Endothelial cell of umbilical vein (primary cell): Measurements from ENCODE around the gene ROCK2. TPM values are rescaled to one million over a fixed set of nuclear protein-coding genes. Genes with fewer than 3 reads are reported as not detected.

ENCODE experiments used
- BruUV-seq: library from RNA; stranded (reverse); fragments of 400-500 nt; replicated peaks from 2 replicates; lab custom pipeline; 2021; lab: Mats Ljungman, UMichigan
- CTCF ChIA-PET: fragments of 300-600, 350-600 bp; sonication (Branson Sonifier 250); formaldehyde crosslinking; loops from one replicate; lab custom pipeline; 2021; ENCODE audit warnings: antibody characterized with exemption, inconsistent platforms; lab: Charles Lee
- POLR2A ChIA-PET: fragments of 300-600, 350-600 bp; sonication (Branson Sonifier 250); formaldehyde crosslinking; loops from one replicate; lab custom pipeline; 2021; ENCODE audit warnings: antibody characterized with exemption, inconsistent platforms; lab: Charles Lee
- DNase-seq: peaks from one replicate; pipeline ENCODE4 v3.0.0-alpha.2; 2011; ENCODE audit warnings: low read depth, low spot score
- FAIRE-seq: peaks from 2 replicates; lab custom pipeline; 2011; peaks lifted over from hg19 to GRCh38; lab: Jason Lieb, UNC
- H2AFZ ChIP-seq: 2 replicates; pipeline ENCODE4 v1.6.0; 2012; ENCODE audit warnings: low read depth, low read length, control low read depth, inconsistent platforms
- H3K27ac ChIP-seq: 2 replicates; pipeline ENCODE4 v1.5.1; 2011; ENCODE audit warnings: low read depth, mild to moderate bottlenecking, control low read depth, low read length, moderate library complexity; ENCODE audit not compliant: insufficient read depth
- H3K27me3 ChIP-seq, 2 experiments: 2 replicates each; pipeline versions ENCODE4 v1.6.0 to v1.6.1; 2011; ENCODE audit warnings: low read length in 2 of 2, mixed read lengths in 1 of 2; ENCODE audit not compliant: control insufficient read depth in 2 of 2, insufficient read depth in 2 of 2
- H3K36me3 ChIP-seq, 2 experiments: 2 replicates in 1 of 2; 3 replicates in 1 of 2; pipeline ENCODE4 v1.5.1; 2011; ENCODE audit warnings: low read length in 2 of 2, mild to moderate bottlenecking in 1 of 2, moderate library complexity in 1 of 2; ENCODE audit not compliant: control insufficient read depth in 2 of 2, insufficient read depth in 2 of 2; ENCODE audit errors: extremely low read depth in 1 of 2
- H3K4me1 ChIP-seq: 3 replicates; pipeline ENCODE4 v1.5.1; 2011; ENCODE audit warnings: mild to moderate bottlenecking, low read length; ENCODE audit not compliant: control insufficient read depth, insufficient read depth; ENCODE audit errors: extremely low read depth
- H3K4me2 ChIP-seq: 2 replicates; pipeline ENCODE4 v1.6.1; 2011; ENCODE audit warnings: low read length, control low read depth, mixed read lengths; ENCODE audit not compliant: insufficient read depth
- H3K4me3 ChIP-seq, 3 experiments: fragments of 200-600 bp in 1 of 3; sonication (generic), shearing (Covaris generic) in 1 of 3; replicated peaks in 1 of 3; 2 replicates each; pipeline ENCODE4 v1.5.1; 2011 to 2016; ENCODE audit warnings: control low read depth in 3 of 3, low read length in 3 of 3, mild to moderate bottlenecking in 2 of 3, inconsistent platforms in 1 of 3, low read depth in 1 of 3, moderate library complexity in 1 of 3; ENCODE audit not compliant: insufficient read depth in 1 of 3
- H3K79me2 ChIP-seq: 2 replicates; pipeline ENCODE4 v1.6.0; 2012; ENCODE audit warnings: low read length, inconsistent platforms; ENCODE audit not compliant: control insufficient read depth, insufficient read depth
- H3K9ac ChIP-seq: replicated peaks from 2 replicates; pipeline ENCODE3; 2011; ENCODE audit warnings: low read length, control low read depth; ENCODE audit not compliant: insufficient read depth; ENCODE audit errors: extremely low read depth
- H3K9me1 ChIP-seq: replicated peaks from 3 replicates; pipeline ENCODE4 v1.6.0; 2011; ENCODE audit warnings: mild to moderate bottlenecking, low read length; ENCODE audit not compliant: control insufficient read depth, insufficient read depth; ENCODE audit errors: extremely low read depth
- H3K9me3 ChIP-seq: replicated peaks from 2 replicates; pipeline ENCODE4 v1.5.1; 2012; ENCODE audit warnings: low read length, inconsistent platforms; ENCODE audit not compliant: control insufficient read depth, insufficient read depth
- H4K20me1 ChIP-seq: replicated peaks from 2 replicates; pipeline ENCODE3; 2011; ENCODE audit warnings: mild to moderate bottlenecking, low read length; ENCODE audit not compliant: control insufficient read depth, insufficient read depth; ENCODE audit errors: extremely low read depth
- CTCF ChIP-seq, 2 donors: IDR thresholded peaks; 1 replicate in 1 of 2; 2 replicates in 1 of 2; pipeline ENCODE4 v1.5.1; 2011; ENCODE audit warnings: low read length in 2 of 2, mild to moderate bottlenecking in 2 of 2, moderate library complexity in 2 of 2, control low read depth in 1 of 2, inconsistent platforms in 1 of 2, low read depth in 1 of 2; ENCODE audit not compliant: insufficient read depth in 1 of 2; ENCODE audit errors: extremely low read depth in 1 of 2
- EZH2 ChIP-seq: IDR thresholded peaks from 2 replicates; pipeline ENCODE4 v1.6.1; 2012; ENCODE audit warnings: borderline replicate concordance, low read depth, mild to moderate bottlenecking, moderate library complexity, low read length, inconsistent platforms; ENCODE audit not compliant: severe bottlenecking
- FOS ChIP-seq: IDR thresholded peaks from 2 replicates; pipeline ENCODE4 v1.6.1; 2011; ENCODE audit warnings: mild to moderate bottlenecking, low read length, moderate library complexity, borderline replicate concordance; ENCODE audit not compliant: insufficient read depth
- GATA2 ChIP-seq: IDR thresholded peaks from 2 replicates; pipeline ENCODE4 v1.7.0; 2011; ENCODE audit warnings: low read depth, mild to moderate bottlenecking, moderate library complexity, mixed read lengths, low read length; ENCODE audit not compliant: insufficient read length, insufficient read depth
- JUN ChIP-seq: IDR thresholded peaks from 2 replicates; pipeline ENCODE4 v1.6.1; 2011; ENCODE audit warnings: borderline replicate concordance, low read depth; ENCODE audit not compliant: insufficient read length, insufficient read depth
- MAX ChIP-seq: IDR thresholded peaks from 2 replicates; pipeline ENCODE4 v1.6.1; 2011; ENCODE audit not compliant: insufficient read depth, insufficient read length
- MYC ChIP-seq: IDR thresholded peaks from one replicate; pipeline ENCODE4 v1.6.1; 2011; ENCODE audit warnings: mild to moderate bottlenecking, low read depth, low read length
- POLR2A ChIP-seq: IDR thresholded peaks from 2 replicates; pipeline ENCODE4 v1.6.1; 2012; ENCODE audit warnings: low read depth, mild to moderate bottlenecking, control low read depth, low read length
- POLR2AphosphoS5 ChIP-seq: IDR thresholded peaks from 2 replicates; pipeline ENCODE4 v1.6.1; 2012; ENCODE audit warnings: low read depth, mild to moderate bottlenecking, control low read depth, low read length, moderate library complexity; ENCODE audit not compliant: insufficient read depth
- dilution Hi-C: fragments of 300-500 bp; cut with MboI; formaldehyde crosslinking; loops from one replicate; pipeline ENCODE4 v1.15.0; 2019; ENCODE audit warnings: low sequenced_read_pairs; ENCODE audit not compliant: extremely low pct_ligation_motif_present
- intact Hi-C: fragments of 100-400 bp; cut with micrococcal nuclease; formaldehyde crosslinking; loops from one replicate; pipeline ENCODE4 v1.10.0; 2022
- polyA plus RNA-seq, 4 experiments: library from polyadenylated mRNA; depleted of rRNA in 3 of 4; stranded (reverse) in 3 of 4; unstranded in 1 of 4; fragments of >200 nt; gene quantifications; 2 replicates each; pipeline versions ENCODE4 v1.2.1 to v1.2.3, GENCODE V29; 2011 to 2012; ENCODE audit warnings: missing spikeins in 1 of 4
- total RNA-seq: library from RNA; stranded (reverse); gene quantifications from 2 replicates; pipeline ENCODE4 v1.2.3, GENCODE V29; 2021

ROCK2 gene
- total and polyA plus RNA-seq, 2 donors (not counting 3 experiments of a cell fraction or from before 2014, with no cell fraction given): 5.2 to 56.5 TPM

GRCh38 chr2:11168488-11168887 lies 175.9 kb downstream of the ROCK2 start:
- no TSS peak for BruUV-seq
- no peak for DNase-seq
- no peaks in the 10 kb centered on the region for H3K4me1 ChIP-seq
- H3K27me3 ChIP-seq: no peaks in the 10 kb centered on the region
- TF ChIP-seq POLR2AphosphoS5 (no peak), JUN (no peak), EZH2 (no peak), MYC (no peak), CTCF (IDR thresholded peaks at IDR 0.05; ENCODE audit: extremely low read depth in 1 of 2, insufficient read depth in 1 of 2, low read depth in 1 of 2, low read length in 2 of 2) (no peak), GATA2 (no peak), FOS (no peak), MAX (no peak), POLR2A (no peak)
- no peak overlapping the region for H3K4me3 ChIP-seq
- no peak overlapping the region for H2AFZ ChIP-seq
- intact Hi-C loops: no loop called here
- no peak for FAIRE-seq
- no peak overlapping the region for H3K4me2 ChIP-seq
- no peaks in the 10 kb centered on the region for H3K36me3 ChIP-seq
- H3K27ac ChIP-seq: no peak overlapping the region
- H3K9me3 ChIP-seq: no peaks in the 10 kb centered on the region
- no peaks in the 10 kb centered on the region for H3K79me2 ChIP-seq
- CTCF ChIA-PET: interaction anchor here (0.7 to 2.2 kb wide), 5 partner anchors 9 to 336 kb away, joined by 3 to 6 read pairs (median 5); no protein-coding TSS in a partner anchor
- H4K20me1 ChIP-seq: no peaks in the 10 kb centered on the region
- no peak overlapping the region for H3K9ac ChIP-seq
- no peaks in the 10 kb centered on the region for H3K9me1 ChIP-seq
- dilution Hi-C loops: no loop called here
- POLR2A ChIA-PET: no interaction called here
